Measurements from ENCODE around the gene GUCD1.
"Not testable (repeated sequence)": the region's sequence is repeated elsewhere in the genome, so short reads cannot be mapped to it uniquely, and the experiment has no call there.

Gene GUCD1

DNA sequence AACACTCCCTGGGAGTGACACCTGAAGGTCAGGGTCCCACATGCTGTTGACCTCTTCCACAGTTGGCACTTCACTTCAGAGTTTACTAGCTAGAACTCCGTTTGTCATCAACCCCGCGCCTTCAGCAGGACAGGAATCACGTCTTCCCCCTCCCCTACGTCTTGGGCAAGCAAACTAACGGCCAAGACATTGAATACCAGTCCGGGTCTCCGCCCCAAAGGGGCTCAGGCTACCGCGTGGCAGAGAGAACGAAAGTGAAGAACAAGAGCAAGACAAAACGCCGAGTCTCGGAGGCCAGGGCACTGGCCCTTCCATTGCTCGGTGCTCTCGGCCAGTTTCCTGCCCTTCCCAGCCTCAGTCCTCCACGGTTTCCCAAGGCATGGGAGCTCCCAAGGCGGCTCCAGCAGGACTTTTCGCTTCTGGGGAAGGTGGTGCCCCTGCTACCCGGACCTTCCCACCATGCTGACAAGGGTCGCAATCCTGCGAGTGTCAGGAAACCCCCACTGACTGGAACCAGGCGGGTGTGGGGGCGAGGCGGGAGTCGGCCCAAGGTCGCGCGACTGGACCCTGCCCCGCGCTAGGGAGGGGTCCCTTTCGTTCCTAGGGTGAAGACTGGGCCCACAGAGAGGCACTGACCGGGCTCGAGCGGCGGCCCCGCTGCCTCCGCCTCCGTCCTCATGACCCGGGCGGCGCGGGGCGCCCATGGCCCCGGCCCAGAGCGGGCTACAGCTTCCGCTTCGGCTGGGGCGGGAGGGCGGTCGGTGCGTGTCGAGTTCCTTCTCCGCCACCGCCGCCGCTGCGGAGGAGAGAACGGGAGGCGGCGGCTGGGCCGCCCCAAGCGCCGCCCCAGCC is at the start of gene GUCD1:
TSS of gene GUCD1 (minus strand) at position 826 of the 852 bp plus-strand sequence. CDS start at position 679, 147 bp downstream.
- no peak for DNase-seq

DNA sequence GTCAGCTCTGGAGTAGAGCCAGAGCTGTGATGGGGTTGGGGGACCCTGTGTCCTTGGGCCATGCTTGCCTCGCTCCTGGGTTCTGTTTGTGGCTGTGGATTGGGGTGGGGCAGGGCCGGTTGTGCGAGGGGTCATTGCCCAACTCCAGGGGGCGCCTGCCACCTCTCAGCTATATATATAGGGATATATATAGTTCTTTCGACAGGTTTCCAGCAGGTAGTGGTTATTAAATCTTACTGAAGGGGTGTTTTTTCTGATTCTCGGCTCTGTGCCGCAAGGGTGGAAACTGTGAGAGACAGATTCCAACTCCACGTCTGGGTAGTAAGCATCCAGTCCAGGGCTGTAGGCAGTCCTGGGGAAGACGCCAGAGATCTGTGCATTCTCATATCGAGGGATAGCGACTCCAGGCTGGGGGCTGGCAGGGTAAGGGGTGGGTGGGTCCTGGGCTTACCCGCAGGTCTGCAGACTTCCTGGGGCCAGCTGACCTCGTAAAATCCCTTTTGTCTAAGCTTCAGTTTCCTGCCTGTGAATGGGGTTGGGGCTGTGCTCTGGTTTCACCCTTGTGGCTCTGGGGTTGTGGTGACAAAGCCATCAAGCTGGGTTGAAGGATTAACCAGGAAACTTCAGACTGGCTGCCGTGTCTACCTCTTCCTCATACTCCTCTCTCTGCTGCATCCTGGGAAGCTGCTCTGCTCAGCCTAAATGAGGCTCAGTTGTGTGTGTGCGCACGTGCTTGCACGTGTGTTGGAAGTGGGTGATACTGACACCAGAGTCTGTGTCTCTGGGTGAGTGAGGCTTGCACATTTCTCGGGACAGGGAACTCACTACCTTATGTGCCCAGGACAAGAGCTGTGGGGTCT is 49.1 kb upstream of the GUCD1 start:
- not testable (repeated sequence) for DNase-seq

- not testable (repeated sequence) for DNase-seq
Observed at GRCh38 chr22:24602847-24603769, 48.2 kb upstream of the GUCD1 start, which contains the start of gene GGT1. Gene GGT1, plus strand, starts transcription at chr22:24603193. Its CDS starts 7,889 bp downstream, at chr22:24611082.

GRCh38 chr22:24602105-24602749 is 47.3 kb upstream of the GUCD1 start:
- DNase-seq = not testable (repeated sequence)

- no peak for DNase-seq
Observed at GRCh38 chr22:24601217-24602104, 46.5 kb upstream of the GUCD1 start.

- not testable (repeated sequence) for DNase-seq
Observed at GRCh38 chr22:24599958-24600715, 45.2 kb upstream of the GUCD1 start.

GRCh38 chr22:24599514-24599913 is 44.6 kb upstream of the GUCD1 start:
- no peak for DNase-seq

- DNase-seq = not testable (repeated sequence)
Observed at GRCh38 chr22:24597076-24597475, 42.1 kb upstream of the GUCD1 start.

GRCh38 chr22:24595863-24596262 is 40.9 kb upstream of the GUCD1 start:
- DNase-seq = no peak

DNA sequence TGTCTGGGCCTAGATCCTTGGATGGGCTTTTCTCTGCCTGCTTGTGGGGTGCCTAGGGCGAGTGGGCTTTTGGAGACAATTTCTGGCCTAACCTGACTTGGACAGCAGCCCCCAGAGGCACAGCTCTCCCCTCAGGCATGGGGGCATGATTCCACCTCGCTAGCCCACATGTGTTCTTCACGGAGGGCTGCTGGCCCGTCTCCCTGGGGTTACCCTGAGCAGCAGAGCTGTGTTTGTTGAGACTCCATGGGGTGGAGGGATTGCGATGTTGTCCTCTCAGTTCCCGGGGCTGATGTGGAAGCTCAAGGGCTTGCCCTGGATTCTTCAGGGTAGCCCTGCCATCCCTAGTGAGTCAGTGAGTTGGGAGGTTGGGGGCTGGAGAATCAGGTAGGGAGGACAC is 40.3 kb upstream of the GUCD1 start:
- no peak for DNase-seq

DNA sequence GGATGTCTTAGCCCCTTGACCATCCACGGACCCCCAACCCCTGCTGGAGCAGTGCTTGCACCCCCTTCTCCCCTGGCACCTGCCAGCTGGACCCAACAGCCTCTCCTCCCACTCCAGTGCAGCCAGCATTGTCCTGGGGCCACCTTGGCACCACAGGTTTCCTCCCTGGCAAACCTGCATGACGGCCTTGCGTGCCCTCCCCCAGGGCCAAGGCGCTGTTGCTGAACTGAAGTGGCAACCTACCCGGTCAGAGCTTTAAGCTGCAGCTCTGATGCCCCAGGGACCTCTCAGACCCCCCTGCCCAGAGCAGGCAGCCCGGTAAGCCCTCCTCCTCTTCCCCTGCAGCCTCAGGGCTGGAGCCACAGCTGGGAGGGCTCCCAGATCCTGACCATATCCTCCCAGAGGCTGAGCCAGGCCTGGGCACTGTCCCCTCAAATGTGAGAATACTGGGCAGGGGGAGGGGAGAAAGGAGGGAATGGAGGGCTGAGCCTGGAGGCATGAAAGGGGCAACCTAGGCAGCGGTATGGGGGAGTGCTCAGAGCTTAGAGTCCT is 39.7 kb upstream of the GUCD1 start:
- DNase-seq = no peak

DNA sequence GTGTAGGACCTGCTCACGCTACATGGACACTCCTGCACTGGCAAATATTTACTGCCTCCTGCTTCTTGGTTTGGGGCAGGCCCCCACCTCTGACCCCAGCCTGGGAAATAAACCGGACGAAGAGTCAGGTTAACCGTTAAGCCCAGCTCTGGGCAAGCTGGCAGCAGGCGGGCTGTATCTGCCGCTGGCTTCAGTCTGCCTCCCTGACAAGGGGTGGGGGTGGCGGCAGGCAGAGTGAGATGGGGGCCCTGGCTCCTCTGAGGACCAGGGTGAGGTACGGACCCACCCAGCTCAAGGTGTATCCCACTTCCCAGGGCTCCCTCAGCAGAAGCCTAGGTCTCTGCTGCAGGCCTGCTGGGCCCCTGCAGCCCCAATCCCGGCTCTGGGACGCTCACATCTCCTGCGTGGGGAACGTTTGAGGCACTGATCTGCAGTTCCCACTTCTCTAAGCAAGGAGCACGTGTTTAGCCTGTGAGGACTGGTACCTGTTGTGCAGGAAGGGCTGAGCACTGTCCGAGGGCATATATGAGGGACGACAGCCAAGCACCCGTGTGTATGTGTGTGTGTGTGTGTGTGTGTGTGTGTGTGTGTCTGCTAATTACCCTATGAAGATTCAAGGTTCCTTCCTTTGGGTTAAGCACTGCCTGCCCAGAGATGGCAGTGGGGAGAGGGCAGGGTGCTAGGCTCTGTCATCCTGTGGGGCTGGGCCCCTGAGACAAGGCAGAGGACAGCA is 39.1 kb upstream of the GUCD1 start:
- DNase-seq = no peak

DNA sequence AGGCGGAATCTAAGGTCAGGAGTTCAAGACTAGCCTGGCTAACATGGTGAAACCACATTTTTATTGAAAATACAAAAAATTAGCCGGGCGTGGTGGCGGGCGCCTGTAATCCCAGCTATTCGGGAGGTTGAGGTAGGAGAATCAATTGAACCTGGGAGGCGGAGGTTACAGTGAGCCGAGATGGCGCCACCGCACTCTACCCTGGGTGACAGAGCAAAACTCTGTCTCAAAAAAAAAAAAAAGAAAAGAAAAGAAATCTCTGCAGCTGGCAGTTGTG is 38.6 kb upstream of the GUCD1 start:
- DNase-seq = not testable (repeated sequence)

- peak; percentile 45 for DNase-seq
Observed at GRCh38 chr22:24592851-24593558, 38.1 kb upstream of the GUCD1 start, which contains the start of gene LRRC75B. Gene LRRC75B, minus strand, starts transcription at chr22:24593073. Its CDS starts 34 bp downstream, at chr22:24593039.

DNA sequence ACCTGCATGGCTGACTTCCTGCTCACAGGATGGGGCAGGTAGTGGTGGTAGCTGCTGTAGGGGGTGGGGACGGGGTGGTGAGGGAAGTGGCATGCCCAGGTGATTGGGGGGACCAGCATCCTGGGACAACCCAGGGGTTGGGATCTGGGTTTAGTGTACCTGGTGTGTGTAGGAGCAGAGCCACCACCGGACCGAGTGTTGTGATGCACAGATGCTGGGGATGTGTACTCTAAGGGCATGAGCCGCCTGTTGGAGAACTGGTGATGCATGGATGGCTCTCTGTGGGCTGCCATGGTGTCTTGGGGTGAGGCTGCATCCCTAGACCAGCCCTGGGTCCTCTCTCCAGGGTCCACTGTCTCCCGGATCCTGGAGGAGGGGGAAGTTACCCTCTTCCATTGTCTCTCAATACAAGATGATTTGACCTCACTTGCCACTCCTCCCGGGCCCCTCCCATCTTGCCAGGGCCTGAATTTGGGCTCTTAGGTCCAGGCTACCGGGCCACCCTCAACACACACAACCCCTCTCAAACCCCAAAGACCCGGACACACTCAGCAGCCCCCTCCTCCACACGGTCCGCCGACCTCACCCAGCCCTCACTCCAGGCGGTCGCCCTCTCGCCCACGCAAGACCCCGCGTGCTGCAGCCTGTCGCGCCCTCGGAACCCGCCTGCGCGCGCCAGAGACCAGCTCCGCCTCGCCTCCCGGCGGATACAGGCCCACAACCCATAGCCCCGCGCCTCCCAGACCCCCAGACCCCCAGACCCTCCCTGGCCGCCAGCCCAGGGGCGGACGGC is 37.3 kb upstream of the GUCD1 start:
- no peak for DNase-seq

GRCh38 chr22:24591286-24591830 is 36.4 kb upstream of the GUCD1 start:
- DNase-seq = no peak

DNA sequence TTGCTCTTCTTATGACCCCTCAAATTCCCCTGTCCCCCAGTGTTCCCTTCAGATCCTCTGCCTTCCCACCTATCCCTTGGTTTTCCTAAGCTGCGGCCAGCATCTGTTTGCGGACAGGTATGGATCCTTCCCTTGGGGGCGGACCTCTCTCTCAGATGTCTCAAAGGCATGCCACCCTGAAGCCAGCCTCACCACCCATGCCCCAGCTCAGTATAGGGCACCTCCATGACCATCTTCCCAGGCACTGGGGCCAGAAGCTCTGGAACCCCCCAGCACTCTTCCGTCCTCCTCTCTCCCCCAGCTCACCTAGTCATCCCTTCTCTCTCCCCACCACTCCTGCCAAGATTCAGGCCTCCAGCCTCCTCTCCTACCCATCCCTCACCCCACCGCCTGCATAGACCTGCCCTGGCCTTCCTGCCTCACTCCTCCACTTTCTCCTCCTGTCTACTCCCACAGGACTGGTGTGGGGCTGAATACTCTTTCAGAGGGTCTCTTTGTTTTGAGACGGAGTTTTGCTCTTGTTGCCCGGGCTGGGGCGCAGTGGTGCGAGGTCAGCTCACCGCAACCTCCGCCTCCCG is 35.7 kb upstream of the GUCD1 start:
- no peak for DNase-seq
